HUDEP-2 (cell line): Measurements from ENCODE around the gene PGP.

Source experiments
- DNase-seq, 76 experiments: peaks; one replicate each; lab custom pipeline; 2025; ENCODE audit not compliant: unreplicated experiment in 76 of 76; lab: John Stamatoyannopoulos, UW

The PGP gene

DNA sequence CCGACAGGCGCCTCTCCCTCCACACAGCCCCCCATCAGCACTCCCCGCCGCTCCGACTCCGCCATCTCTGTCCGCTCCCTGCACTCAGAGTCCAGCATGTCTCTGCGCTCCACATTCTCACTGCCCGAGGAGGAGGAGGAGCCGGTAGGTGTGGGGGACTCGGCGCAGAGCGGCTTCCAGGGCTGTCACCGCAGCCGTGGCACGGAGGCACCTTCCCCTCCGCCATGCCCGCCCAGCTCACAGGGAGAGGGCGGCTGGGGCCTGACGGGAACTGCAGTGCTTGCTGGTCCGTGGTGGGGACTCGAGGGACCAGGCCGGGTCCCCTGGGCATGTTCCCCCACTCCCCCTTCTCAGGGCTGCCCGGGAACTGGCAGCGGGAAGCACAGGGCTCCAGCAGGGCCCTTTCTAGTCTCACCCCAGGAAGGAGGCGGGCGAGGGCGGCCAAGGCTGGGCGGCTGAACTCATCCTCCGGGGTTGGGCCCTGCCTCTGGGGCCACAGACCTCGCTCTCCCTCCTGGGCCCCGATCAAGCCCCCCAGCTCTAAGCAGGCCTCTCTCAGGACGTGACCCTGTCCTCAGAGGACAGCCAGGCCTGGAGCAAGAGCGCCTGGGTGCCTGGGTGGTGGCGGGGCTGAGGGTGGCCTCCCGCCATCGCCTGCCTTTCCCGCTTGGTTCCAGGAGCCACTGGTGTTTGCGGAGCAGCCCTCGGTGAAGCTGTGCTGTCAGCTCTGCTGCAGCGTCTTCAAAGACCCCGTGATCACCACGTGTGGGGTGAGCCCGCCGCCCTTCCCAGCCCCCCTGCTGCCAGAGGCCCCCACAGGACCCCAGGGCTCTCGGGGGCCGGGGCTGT is 43.8 kb downstream of the PGP start:
- no peak for DNase-seq

DNA sequence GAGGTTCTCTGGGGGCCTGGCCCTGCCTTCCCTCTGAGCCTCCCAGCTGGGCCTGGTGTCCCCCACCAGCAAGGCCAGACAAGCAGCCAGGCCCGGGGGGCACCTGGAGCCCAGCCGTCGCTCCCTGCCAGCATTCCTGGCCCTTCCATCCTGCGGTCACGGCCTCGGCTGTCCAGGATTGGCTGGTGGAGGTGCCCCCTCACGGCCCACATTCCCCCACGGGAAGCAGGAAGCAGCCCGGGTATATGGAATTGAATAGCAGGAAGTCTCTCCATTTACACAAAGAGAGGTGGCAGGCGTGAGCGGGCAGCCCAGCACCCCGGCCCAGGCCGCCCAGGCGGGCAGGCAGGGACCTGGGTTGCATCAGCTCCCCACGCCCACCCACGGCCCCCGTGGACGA is 44.6 kb downstream of the PGP start:
- DNase-seq: no peak

DNA sequence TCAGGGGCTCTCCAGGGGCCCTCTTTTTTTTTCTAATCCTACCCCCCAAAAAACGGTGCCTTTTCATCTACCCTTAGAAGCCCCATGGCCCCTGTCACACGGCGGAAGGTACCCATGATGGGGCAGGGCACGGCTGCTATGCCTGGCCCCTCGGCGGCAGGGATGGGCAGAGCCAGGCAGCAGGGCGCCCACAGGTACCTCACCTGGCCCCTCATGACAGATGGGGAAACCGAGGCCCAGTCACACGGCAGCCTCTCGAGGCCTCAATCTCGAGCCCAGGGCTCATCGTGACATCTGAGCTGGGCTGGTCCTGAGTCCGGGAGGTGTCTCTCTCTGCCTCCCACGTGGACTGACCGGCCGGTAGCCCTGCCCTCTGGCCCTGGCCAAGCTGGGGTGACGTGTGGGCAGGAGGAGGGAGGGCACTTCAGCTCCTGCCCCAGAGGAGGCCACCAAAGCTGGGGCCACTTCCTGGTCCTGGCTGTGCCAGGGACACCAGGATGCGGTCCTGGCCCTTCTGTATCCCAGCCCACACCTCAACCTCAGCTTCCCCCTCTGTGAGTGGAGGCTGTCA is 47.5 kb downstream of the PGP start:
- DNase-seq: no peak

DNA sequence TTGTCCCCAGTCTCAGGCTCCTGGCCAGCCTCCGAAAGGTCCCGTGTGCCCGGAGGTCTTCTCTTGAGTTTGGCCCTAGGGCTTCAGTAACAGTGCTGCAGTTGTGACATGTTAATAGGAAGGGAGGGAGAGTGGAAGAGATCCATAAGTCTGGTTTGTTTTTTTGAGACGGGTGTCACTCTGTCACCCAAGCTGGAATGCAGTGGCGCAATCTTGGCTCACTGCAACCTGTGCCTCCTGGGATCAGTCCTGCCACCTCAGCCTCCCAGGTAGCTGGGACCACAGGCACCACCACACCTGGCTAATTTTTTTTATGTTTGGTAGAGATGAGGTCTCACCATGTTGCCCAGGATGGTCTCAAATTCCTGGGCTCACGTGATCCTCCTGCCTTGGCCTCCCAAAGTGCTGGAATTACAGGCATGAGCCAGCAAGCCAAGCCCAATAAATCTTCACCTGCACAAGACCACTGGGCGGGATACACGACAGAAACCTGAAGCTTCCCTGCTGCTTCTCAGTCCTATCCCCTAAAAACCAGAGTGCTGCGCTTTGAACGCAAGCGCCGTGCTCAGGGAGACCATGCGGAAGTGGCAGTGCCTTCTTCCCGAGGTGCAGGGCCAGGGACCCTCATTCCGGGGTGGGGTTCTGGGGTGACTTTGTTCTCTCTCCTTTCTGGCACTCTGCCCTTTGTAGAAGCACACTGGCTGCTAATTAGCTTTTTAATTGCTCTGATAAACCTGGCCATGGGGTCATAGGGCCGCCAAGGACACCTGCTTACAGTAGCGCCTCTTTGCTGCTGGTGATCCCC is 48.2 kb downstream of the PGP start:
- no peak for DNase-seq

DNA sequence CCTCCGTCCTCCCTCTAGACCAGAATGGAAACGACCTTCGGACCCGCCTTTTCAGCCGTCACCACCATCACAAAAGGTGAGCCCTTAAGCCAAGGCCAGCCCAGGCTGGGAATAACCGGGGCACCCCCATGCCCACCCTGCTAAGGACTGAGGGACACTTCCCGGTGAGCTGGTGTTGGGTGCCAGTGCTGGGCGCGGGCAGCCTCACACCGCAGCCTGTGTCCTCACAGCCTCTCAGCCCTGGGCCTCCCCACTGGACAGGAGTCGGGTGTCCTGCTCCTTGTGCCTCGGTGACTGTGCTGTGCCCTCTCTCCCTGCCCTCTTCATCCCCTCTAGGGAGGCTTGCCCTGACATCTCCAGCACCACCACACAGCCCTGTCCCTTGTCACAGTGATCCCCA is 48.8 kb downstream of the PGP start:
- no peak for DNase-seq

DNA sequence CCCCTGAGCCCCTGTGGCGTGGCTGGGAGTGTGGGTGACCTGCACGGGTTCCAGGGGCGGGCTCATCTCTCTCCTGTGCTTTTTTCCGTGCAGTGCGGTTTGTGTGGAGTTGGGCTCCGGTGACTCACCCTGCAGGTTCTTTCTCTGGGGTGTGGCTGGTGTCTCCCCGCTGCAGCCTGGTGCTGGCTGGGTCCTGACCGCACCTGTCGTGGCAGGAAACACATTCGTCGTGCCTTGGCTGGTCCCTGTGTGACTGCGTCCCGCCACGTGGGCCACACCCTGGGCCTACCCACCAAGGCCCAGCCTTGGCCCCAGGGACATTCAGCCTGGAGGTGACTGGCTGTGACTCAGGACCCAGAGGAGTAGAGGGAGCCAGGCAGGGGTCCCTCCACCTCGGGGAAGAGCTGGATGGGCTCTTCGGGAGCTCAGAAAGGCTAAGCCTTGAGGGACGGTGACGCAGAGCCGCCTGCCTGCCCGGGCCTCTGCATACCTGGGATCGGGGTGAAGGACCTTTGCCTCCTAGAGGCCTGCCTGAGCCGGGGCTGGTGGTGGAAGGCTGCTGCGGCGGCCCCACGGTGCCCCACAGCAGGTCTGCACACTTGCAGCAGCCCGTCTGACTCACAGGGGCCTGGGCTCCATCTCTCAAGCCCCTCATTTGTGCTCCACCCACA is 51.3 kb downstream of the PGP start:
- no peak for DNase-seq

DNA sequence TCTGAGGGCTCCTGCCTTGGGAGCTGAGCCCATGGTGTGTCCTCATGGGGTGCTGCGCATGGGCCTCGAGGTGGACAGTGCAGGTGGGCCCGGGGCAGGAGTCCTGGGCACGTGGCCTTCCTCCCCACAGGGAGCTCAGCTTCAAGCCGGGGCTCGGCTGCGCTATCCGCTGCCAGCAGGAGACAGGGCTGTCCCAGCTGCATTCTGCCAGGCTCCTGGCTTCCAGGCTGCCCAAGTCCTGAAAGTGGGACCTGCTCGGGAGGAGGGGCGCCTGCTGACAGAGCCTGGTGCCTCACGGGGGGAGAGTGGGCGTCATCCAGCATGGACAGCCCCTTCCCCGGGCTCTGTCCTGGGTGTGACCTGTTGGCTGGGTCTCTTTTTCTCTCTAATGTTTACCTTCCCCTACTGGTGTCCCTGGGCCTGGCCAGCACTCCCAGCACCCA is 51.9 kb downstream of the PGP start:
- DNase-seq: no peak

DNA sequence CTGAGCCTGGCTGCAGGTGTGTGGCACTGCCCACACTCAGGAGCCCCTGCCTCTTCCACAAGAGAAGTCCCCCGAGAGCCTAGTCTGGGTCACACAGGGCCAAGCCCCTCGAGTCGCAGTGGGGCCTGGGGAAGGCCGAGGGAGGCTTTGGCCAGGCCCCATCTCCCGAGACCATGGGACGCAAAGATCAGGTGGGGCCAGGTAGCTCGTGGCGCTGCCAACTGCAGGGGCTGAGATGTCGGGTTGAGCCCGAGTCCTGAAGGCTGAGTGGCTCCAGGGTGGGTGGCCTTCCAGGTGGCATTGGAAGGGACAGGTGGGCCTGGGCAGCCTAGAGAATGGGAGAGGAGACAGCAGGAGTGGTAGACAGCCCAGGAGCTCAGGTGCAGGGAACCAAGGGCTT is 52.7 kb downstream of the PGP start:
- DNase-seq: no peak
